ENCODE measurements around the gene TRMT11.

TRMT11 gene

DNA sequence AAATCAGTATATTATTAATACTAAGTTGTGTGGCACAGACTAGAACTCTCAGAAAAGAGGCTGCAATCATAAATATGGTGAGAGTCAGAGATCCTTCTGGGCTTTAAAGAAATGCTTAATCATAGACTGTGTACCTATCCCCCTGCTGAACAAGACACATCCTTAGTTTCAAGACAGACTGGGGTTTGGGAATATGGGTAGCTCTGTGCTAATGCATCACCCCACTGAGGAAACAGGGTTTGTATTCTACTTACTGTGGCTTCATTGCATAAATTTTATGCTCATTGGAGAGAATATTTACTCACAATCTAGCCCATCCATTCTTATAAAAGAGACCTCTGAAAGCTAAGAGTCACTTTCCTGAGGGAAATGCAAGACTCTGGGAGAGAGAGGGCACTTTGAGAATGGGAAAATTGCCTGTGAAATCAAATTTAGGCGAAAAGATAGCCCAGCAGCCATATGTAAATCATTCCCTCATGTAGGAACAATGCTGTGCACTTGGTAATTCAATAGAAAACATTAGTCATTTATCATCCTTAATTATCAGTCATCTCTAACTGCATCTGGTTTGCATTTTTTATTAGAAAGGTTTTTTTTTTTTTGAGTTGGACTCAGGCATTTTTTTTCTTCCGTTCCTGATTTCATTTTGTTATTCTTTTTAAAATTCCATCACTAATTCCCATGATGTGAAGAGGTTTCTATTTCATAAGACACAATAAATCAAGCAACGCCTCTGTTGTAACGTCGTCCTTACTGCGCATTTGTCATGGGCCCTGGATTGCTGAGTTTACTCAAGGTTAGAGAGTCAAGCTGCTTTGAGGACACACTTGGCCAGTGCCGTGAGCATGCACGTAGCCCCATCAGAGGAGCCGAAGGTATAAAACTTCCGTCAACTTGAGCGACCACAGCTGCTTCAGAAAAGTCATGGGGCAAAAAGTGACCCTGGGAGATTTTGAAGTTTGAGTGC is 91.8 kb downstream of the TRMT11 start:
- no peak for DNase-seq

DNA sequence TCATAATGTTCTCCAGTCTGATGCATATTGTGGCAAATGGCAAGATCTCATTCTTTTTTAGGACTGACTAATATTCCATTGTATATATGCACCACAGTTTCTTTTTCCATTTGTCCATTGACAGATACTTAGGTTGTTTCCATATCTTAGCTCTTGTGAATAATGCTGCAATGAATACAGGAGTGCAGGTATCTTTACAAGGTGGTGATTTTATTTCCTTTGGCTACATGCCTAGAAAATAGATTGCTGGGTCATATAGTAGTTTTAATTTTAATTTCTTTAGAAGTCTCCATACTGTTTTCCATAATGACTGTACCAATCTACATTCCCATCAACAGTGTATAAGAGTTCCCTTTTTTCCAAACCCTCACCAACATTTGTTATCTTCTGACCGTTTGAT is 97.5 kb downstream of the TRMT11 start:
- no peak for DNase-seq

DNA sequence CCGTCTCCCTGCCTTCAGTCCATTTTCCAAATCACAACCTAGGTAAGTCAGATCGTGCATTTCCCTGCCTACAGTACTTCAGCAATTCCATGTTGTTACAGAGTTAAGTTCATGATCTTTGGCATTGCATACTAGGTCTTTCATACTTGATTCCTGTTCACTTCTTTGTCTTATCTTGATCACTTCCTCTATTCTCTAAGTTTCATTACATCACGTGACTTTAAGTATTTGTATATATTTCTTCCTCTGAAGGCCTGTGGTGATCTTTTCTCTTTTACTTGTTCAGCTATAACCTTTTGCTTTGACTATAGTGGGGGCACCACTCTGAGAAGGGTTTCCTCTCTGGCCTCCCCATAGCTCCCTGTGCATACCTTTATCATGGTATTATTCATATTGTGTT is 100.2 kb downstream of the TRMT11 start:
- DNase-seq: no peak

All from KG1 (cell line).